ENCODE results near the gene EPHA3.
A peak's percentile ranks its signal among the peaks of the same experiment; 100 is the strongest.

EPHA3 gene

GRCh38 chr3:89107461-89108290 lies at the start of gene EPHA3:
Gene EPHA3 (plus strand): TSS chr3:89107621. CDS start chr3:89107749, 128 bp downstream.
- Histone ChIP-seq H3K27me3 (ENCODE audit: insufficient read depth, poor library complexity, severe bottlenecking) (peaks cover 19% of the 10 kb centered on the region), H3K9me3 (ENCODE audit: severe bottlenecking) (no peaks in the 10 kb centered on the region), H3K36me3 (ENCODE audit: low read depth) (no peaks in the 10 kb centered on the region), H3K4me3 (ENCODE audit: severe bottlenecking) (peak within 1 kb of the TSS; percentile 10), H3K27ac (ENCODE audit: poor library complexity, severe bottlenecking) (no peak within 1 kb of the TSS), H3K4me1 (ENCODE audit: insufficient read depth, poor library complexity, severe bottlenecking) (no peaks in the 10 kb centered on the region)
- ATAC-seq (ENCODE audit: low read depth) (peak; percentile 95), DNase-seq (ENCODE audit: low spot score) (peak; percentile 69)
- TF ChIP-seq, protein P1, sequence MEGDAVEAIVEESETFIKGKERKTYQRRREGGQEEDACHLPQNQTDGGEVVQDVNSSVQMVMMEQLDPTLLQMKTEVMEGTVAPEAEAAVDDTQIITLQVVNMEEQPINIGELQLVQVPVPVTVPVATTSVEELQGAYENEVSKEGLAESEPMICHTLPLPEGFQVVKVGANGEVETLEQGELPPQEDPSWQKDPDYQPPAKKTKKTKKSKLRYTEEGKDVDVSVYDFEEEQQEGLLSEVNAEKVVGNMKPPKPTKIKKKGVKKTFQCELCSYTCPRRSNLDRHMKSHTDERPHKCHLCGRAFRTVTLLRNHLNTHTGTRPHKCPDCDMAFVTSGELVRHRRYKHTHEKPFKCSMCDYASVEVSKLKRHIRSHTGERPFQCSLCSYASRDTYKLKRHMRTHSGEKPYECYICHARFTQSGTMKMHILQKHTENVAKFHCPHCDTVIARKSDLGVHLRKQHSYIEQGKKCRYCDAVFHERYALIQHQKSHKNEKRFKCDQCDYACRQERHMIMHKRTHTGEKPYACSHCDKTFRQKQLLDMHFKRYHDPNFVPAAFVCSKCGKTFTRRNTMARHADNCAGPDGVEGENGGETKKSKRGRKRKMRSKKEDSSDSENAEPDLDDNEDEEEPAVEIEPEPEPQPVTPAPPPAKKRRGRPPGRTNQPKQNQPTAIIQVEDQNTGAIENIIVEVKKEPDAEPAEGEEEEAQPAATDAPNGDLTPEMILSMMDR (IDR thresholded peaks at IDR 0.05; ENCODE audit: poor library complexity, severe bottlenecking), result no peak

DNA sequence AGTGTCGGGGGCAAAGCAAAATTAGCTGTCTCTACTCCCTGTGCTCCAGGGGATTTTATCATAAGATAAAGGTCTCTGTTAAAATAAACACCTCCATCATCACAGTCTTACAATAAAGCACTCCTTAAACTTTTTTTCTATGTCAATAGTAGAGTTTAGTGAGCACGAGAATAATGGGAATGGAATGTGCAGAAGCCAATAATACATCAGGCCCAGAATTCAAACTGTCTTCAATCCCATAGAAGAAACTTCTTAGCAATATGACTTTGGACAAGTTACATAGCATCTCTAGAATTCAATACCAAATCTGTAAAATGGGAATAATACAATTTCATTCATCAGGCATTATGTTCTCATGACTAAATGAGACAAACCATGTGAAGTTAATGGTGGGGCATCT lies 49.0 kb upstream of the EPHA3 start:
- no peak for DNase-seq (ENCODE audit: low spot score)
- Histone ChIP-seq H3K27me3 (ENCODE audit: insufficient read depth, poor library complexity, severe bottlenecking) (no peaks in the 10 kb centered on the region), H3K4me1 (ENCODE audit: insufficient read depth, poor library complexity, severe bottlenecking) (no peaks in the 10 kb centered on the region), H3K27ac (ENCODE audit: poor library complexity, severe bottlenecking) (no peak overlapping the region), H3K9me3 (ENCODE audit: severe bottlenecking) (no peaks in the 10 kb centered on the region), H3K4me3 (ENCODE audit: severe bottlenecking) (no peak overlapping the region), H3K36me3 (ENCODE audit: low read depth) (no peaks in the 10 kb centered on the region)
- TF ChIP-seq, protein P1 (IDR thresholded peaks at IDR 0.05; ENCODE audit: poor library complexity, severe bottlenecking), result no peak
- ATAC-seq (ENCODE audit: low read depth), result no peak

DNA sequence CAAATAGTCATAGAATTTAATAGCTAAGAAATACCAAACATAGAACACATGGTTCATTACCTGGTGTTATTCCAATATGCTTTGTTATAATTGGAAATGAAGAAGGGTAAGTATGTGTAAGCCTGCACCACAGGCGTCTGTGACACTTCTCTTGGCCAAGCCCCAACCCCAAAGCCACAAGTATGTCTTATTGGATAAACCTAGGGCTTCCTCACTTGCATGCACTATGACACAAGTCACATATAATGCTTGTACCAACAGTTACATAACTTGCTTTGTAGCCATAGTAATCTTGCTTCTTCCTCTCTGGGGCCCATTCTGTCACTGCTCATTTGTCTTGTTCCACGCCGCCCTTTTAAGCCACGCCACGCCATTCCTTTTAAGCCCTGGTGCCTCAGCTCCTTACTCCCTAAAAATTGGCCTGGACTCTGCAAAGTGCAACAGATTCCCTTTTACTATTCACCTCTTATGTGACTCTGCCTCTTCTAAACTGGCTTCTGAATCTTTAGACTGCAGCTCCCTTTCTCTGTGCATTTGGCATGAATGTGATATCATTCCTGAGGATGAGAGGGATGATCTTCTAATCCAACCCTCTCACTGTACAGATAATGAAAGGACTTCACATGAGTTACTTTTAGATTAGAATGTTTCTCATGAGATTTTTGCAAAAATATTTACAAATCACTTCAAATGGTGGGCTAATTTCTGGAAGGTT lies 48.1 kb upstream of the EPHA3 start:
- no peak for DNase-seq (ENCODE audit: low spot score)
- TF ChIP-seq, protein P1 (IDR thresholded peaks at IDR 0.05; ENCODE audit: poor library complexity, severe bottlenecking), result no peak
- Histone ChIP-seq H3K36me3 (ENCODE audit: low read depth) (no peaks in the 10 kb centered on the region), H3K9me3 (ENCODE audit: severe bottlenecking) (no peaks in the 10 kb centered on the region), H3K27me3 (ENCODE audit: insufficient read depth, poor library complexity, severe bottlenecking) (no peaks in the 10 kb centered on the region), H3K4me1 (ENCODE audit: insufficient read depth, poor library complexity, severe bottlenecking) (no peaks in the 10 kb centered on the region), H3K4me3 (ENCODE audit: severe bottlenecking) (no peak overlapping the region), H3K27ac (ENCODE audit: poor library complexity, severe bottlenecking) (no peak overlapping the region)
- ATAC-seq (ENCODE audit: low read depth), result no peak

GRCh38 chr3:89061259-89061658 lies 46.2 kb upstream of the EPHA3 start:
- Histone ChIP-seq H3K27ac (ENCODE audit: poor library complexity, severe bottlenecking) (no peak overlapping the region), H3K36me3 (ENCODE audit: low read depth) (no peaks in the 10 kb centered on the region), H3K4me3 (ENCODE audit: severe bottlenecking) (no peak overlapping the region), H3K27me3 (ENCODE audit: insufficient read depth, poor library complexity, severe bottlenecking) (no peaks in the 10 kb centered on the region), H3K4me1 (ENCODE audit: insufficient read depth, poor library complexity, severe bottlenecking) (no peaks in the 10 kb centered on the region), H3K9me3 (ENCODE audit: severe bottlenecking) (no peaks in the 10 kb centered on the region)
- TF ChIP-seq, protein P1 (IDR thresholded peaks at IDR 0.05; ENCODE audit: poor library complexity, severe bottlenecking), result no peak
- ATAC-seq (ENCODE audit: low read depth) (no peak), DNase-seq (ENCODE audit: low spot score) (no peak)
